ENCODE data around the gene APOL3. TPM values are rescaled to one million over a fixed set of nuclear protein-coding genes. Genes with fewer than 3 reads are reported as not detected.

Gene APOL3
- total RNA-seq, 1 experiment from 2014 or later: 3.2 TPM

GRCh38 chr22:36197514-36198146 lies 37.1 kb upstream of the APOL3 start:
- Histone ChIP-seq H3K36me3 (ENCODE audit: control insufficient read depth, insufficient read depth, low read length) (no peaks in the 10 kb centered on the region), H3K4me1 (ENCODE audit: control insufficient read depth, insufficient read depth, low read length) (no peaks in the 10 kb centered on the region), H3K27ac (ENCODE audit: low read length) (no peak overlapping the region), H3K27me3 (ENCODE audit: control insufficient read depth, insufficient read depth, low read length) (no peaks in the 10 kb centered on the region), H3K4me3 (ENCODE audit: low read depth in 2 of 2, low read length in 2 of 2) (no peak overlapping the region), H3K9me3 (ENCODE audit: control insufficient read depth, insufficient read depth, low read depth, low read length) (no peaks in the 10 kb centered on the region)
- TF ChIP-seq REST (IDR thresholded peaks at IDR 0.05; ENCODE audit: insufficient read depth in 1 of 2, low read depth in 2 of 2, low read length in 1 of 2) (no peak), POLR2AphosphoS5 (IDR thresholded peaks at IDR 0.05; ENCODE audit: low read depth, low read length) (no peak), SIN3A (IDR thresholded peaks at IDR 0.05; ENCODE audit: borderline replicate concordance, insufficient read depth, low read depth, low read length) (no peak), TCF7L2 (IDR thresholded peaks at IDR 0.05; ENCODE audit: low read depth, low read length) (no peak), CTCF (IDR thresholded peaks at IDR 0.05) (no peak)
- no TSS peak for BruUV-seq (replicated peaks)
- ATAC-seq (no peak), DNase-seq (ENCODE audit: low read depth, low spot score) (no peak)
- ChIA-PET POLR2A (no interaction called here), CTCF (interaction anchor here (0.7 kb wide), 1 partner anchor 42 kb away, joined by 3 read pairs; the partner anchor contains the start of gene APOL2)
- intact Hi-C loops (cut with micrococcal nuclease; ENCODE audit: unreplicated experiment) (no loop called here), in situ Hi-C loops (cut with HindIII; ENCODE audit: low pct_unique_long_range_greater_than_20kb, low sequenced_read_pairs) (no loop called here)

- Histone ChIP-seq H3K4me3 (ENCODE audit: low read depth in 2 of 2, low read length in 2 of 2) (no peak overlapping the region), H3K27me3 (ENCODE audit: control insufficient read depth, insufficient read depth, low read length) (no peaks in the 10 kb centered on the region), H3K36me3 (ENCODE audit: control insufficient read depth, insufficient read depth, low read length) (no peaks in the 10 kb centered on the region), H3K27ac (ENCODE audit: low read length) (no peak overlapping the region), H3K4me1 (ENCODE audit: control insufficient read depth, insufficient read depth, low read length) (no peaks in the 10 kb centered on the region), H3K9me3 (ENCODE audit: control insufficient read depth, insufficient read depth, low read depth, low read length) (no peaks in the 10 kb centered on the region)
- intact Hi-C loops (cut with micrococcal nuclease; ENCODE audit: unreplicated experiment) (no loop called here), in situ Hi-C loops (cut with HindIII; ENCODE audit: low pct_unique_long_range_greater_than_20kb, low sequenced_read_pairs) (no loop called here)
- CTCF ChIA-PET: no interaction called here
- TF ChIP-seq POLR2AphosphoS5 (IDR thresholded peaks at IDR 0.05; ENCODE audit: low read depth, low read length): no peak
- no peak for TF ChIP-seq TCF7L2 (IDR thresholded peaks at IDR 0.05; ENCODE audit: low read depth, low read length)
- TF ChIP-seq CTCF (IDR thresholded peaks at IDR 0.05): no peak
- no peak for TF ChIP-seq REST (IDR thresholded peaks at IDR 0.05; ENCODE audit: insufficient read depth in 1 of 2, low read depth in 2 of 2, low read length in 1 of 2)
- TF ChIP-seq SIN3A (IDR thresholded peaks at IDR 0.05; ENCODE audit: borderline replicate concordance, insufficient read depth, low read depth, low read length): no peak
- POLR2A ChIA-PET: no interaction called here
- DNase-seq (ENCODE audit: low read depth, low spot score): no peak
- BruUV-seq (replicated peaks): no TSS peak
- no peak for ATAC-seq
Observed at GRCh38 chr22:36197065-36197440, 36.5 kb upstream of the APOL3 start.
